Measurements from ENCODE around the gene ATP8A2.

DNA sequence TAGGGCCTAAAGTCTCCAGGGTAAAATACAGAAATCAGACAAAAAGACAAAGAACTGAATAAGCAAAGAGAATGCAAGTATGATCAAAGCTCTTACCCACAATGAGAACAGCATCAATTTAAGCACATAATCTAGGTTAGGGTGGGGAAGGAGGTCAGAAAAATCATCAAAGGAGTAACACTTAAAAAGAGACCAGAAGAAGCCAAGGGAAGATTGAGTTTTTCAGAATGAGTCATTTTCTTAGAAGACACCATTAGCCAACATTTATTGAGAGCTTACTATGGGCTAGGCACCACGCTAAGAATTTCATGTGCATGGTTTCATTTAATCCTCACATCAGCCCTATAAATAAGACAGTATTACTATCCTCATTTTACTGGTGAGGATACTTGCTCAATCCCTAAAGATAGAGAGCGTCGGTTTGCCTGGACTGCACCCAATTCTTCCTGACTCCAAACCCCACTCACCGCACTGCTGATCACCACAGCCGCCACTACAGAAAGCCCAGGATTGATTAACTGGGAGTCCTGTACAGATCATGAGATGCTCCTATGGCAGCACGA, 681.7 kb downstream of the ATP8A2 start:
- TF ChIP-seq, protein P1, sequence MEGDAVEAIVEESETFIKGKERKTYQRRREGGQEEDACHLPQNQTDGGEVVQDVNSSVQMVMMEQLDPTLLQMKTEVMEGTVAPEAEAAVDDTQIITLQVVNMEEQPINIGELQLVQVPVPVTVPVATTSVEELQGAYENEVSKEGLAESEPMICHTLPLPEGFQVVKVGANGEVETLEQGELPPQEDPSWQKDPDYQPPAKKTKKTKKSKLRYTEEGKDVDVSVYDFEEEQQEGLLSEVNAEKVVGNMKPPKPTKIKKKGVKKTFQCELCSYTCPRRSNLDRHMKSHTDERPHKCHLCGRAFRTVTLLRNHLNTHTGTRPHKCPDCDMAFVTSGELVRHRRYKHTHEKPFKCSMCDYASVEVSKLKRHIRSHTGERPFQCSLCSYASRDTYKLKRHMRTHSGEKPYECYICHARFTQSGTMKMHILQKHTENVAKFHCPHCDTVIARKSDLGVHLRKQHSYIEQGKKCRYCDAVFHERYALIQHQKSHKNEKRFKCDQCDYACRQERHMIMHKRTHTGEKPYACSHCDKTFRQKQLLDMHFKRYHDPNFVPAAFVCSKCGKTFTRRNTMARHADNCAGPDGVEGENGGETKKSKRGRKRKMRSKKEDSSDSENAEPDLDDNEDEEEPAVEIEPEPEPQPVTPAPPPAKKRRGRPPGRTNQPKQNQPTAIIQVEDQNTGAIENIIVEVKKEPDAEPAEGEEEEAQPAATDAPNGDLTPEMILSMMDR (conservative IDR thresholded peaks at IDR 0.05; ENCODE audit: low read length), result no peak
- no peak for TF ChIP-seq EZH2phosphoT487 (IDR thresholded peaks at IDR 0.05; ENCODE audit: borderline replicate concordance, low read depth, low read length)

Measured in OCI-LY7 (cell line).